ENCODE data around the gene PCSK7. TPM values are rescaled to one million over a fixed set of nuclear protein-coding genes. Genes with fewer than 3 reads are reported as not detected.
"Not testable (repeated sequence)": the region's sequence is repeated elsewhere in the genome, so short reads cannot be mapped to it uniquely, and the experiment has no call there.

PCSK7 gene
- total RNA-seq, 1 donor from 2014 or later: 63.8 TPM

DNA sequence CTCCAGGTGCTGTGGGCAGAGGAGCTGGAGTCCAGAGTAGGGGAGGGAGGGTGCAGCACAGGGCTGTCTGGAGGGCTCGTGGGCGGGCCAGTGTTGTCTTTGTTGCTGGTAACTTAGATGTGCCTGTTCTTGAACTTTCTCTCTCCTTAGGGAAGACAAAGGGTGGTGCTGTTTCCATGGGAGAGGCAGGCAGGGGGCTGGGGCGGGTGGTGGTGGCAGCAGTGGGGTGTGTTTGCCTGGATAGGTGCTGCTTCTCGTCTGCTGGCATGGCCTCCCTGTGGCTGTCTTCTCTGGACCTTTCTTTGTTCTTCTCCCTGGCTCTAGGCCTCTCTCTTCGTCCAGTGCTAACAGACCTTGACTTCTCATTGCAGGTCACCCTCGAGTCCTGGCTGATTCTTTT is 44.9 kb downstream of the PCSK7 start:
- H3K36me3 ChIP-seq: peaks cover 2 to 55% of the 10 kb centered on the region in 2 donors
- no peaks in the 10 kb centered on the region for H3K27me3 ChIP-seq
- TF ChIP-seq POLR2A (IDR thresholded peaks at IDR 0.05) (no peak), CTCF (IDR thresholded peaks at IDR 0.05) (no peak), POLR2AphosphoS5 (IDR thresholded peaks at IDR 0.05; ENCODE audit: insufficient read depth in 1 of 2, low read depth in 1 of 2) (no peak)
- no peaks in the 10 kb centered on the region for H3K4me1 ChIP-seq
- intact Hi-C loops (cut with DNase I): no loop called here
- DNase-seq (ENCODE audit: extremely low spot score in 2 of 2): no peak
- H3K9me3 ChIP-seq: no peaks in the 10 kb centered on the region
- no peak overlapping the region for H3K4me3 ChIP-seq
- H3K27ac ChIP-seq: no peak overlapping the region

- Histone ChIP-seq H3K27me3 (no peaks in the 10 kb centered on the region), H3K27ac (no peak overlapping the region), H3K4me3 (no peak overlapping the region), H3K9me3 (no peaks in the 10 kb centered on the region), H3K4me1 (peaks cover 5% of the 10 kb centered on the region), H3K36me3 (peaks cover 0 to 55% of the 10 kb centered on the region in 2 donors)
- DNase-seq (ENCODE audit: extremely low spot score in 2 of 2): no peak
- intact Hi-C loops (cut with DNase I): no loop called here
- TF ChIP-seq POLR2AphosphoS5 (IDR thresholded peaks at IDR 0.05; ENCODE audit: insufficient read depth in 1 of 2, low read depth in 1 of 2): no peak
- no peak for TF ChIP-seq POLR2A (IDR thresholded peaks at IDR 0.05)
- no peak for TF ChIP-seq CTCF (IDR thresholded peaks at IDR 0.05)
Measured at GRCh38 chr11:117186431-117186761, 45.5 kb downstream of the PCSK7 start.

DNA sequence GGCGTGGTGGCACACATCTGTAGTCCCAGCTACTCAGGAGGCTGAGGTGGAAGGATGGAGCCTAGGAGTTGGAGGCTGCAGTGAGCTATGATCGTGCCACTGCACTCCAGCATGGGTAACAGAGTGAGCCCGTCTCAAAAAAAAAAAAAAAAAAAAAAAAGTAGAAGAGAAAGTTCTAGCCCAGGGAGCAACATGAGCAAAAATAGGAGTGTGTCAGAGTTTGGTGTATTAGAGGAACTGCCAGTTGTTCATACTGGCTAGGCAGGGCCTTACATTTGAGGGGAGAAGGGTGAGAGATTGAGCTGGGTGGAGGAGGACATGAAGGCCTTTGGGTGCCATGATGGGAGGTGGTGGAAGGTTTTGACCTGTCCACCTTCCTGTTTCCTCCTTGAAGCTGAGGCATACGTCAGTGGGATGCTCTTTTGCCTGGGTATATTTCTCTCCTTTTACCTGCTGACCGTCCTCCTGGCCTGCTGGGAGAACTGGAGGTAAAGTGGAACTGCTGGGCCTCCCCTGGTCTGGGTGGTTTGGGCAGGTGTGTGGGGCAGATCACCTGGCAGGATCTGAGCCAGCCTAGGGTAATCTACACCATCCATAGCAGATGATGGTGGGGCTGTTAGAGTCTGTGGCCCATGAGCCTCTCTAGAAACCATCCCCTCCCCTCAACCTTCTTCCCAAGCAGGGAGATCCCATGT is 46.0 kb downstream of the PCSK7 start:
- intact Hi-C loops (cut with DNase I): no loop called here
- Histone ChIP-seq H3K27ac (no peak overlapping the region), H3K27me3 (no peaks in the 10 kb centered on the region), H3K36me3 (peaks cover 0 to 55% of the 10 kb centered on the region in 2 donors), H3K4me1 (peaks cover 10% of the 10 kb centered on the region), H3K4me3 (no peak overlapping the region), H3K9me3 (no peaks in the 10 kb centered on the region)
- no peak for DNase-seq (ENCODE audit: extremely low spot score in 2 of 2)
- TF ChIP-seq CTCF (IDR thresholded peaks at IDR 0.05) (no peak), POLR2A (IDR thresholded peaks at IDR 0.05) (no peak), POLR2AphosphoS5 (IDR thresholded peaks at IDR 0.05; ENCODE audit: insufficient read depth in 1 of 2, low read depth in 1 of 2) (no peak)

DNA sequence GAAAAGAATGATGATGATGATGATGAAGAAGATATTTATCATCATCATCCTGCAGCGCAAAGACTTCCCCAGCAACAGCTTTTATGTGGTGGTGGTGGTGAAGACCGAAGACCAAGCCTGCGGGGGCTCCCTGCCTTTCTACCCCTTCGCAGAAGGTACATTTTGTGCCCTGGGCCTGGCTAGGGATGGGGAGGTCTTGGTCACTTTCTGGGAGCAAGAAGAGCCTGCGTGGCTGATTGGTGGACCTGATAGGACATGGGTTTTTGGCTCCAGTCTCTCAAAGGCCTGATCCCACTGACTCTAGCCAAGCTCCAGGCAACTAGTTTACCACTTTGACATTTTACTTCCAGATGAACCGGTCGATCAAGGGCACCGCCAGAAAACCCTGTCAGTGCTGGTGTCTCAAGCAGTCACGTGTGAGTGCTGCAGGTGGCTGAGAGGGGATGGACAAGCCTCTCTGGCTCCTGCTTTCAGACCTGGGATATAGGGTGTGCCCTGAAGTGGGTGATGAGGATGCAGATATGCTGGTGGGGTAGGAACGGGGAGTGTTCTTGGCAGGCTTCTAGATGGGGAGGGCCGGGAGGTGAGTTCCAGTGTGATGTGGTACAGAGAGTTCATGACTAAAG is 48.0 kb downstream of the PCSK7 start:
- peaks cover 27% of the 10 kb centered on the region for H3K4me1 ChIP-seq
- no peaks in the 10 kb centered on the region for H3K9me3 ChIP-seq
- peaks cover 0 to 36% of the 10 kb centered on the region in 2 donors for H3K36me3 ChIP-seq
- DNase-seq (ENCODE audit: extremely low spot score in 2 of 2): peak; percentile 70 to 94
- intact Hi-C loops (cut with DNase I): no loop called here
- TF ChIP-seq CTCF (IDR thresholded peaks at IDR 0.05) (no peak), POLR2A (IDR thresholded peaks at IDR 0.05) (no peak), POLR2AphosphoS5 (IDR thresholded peaks at IDR 0.05; ENCODE audit: insufficient read depth in 1 of 2, low read depth in 1 of 2) (peak in 1 of 2 donors; percentile 15)
- H3K27ac ChIP-seq: no peak overlapping the region
- no peak overlapping the region for H3K4me3 ChIP-seq
- H3K27me3 ChIP-seq: no peaks in the 10 kb centered on the region

DNA sequence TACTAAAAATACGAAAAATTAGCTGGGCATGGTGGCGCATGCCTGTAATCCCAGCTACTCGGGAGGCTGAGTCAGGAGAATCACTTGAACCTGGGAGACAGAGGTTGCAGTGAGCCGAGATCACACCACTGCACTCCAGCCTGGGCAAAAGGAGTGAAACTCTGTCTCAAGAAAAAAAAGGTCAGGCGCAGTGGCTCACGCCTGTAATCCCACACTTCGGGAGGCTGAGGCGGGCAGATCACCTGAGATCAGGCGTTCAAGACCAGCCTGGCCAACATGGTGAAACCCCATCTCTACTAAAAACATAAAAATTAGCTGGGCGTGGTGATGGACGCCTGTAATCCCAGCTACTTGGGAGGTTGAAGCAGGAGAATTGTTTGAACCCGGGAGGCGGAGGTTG is 48.7 kb downstream of the PCSK7 start:
- DNase-seq (ENCODE audit: extremely low spot score in 2 of 2): not testable (repeated sequence)

More for the DNA sequence above, 48.7 kb downstream of the PCSK7 start:
- H3K4me3 ChIP-seq; intact Hi-C loops (cut with DNase I); H3K27me3 ChIP-seq; H3K9me3 ChIP-seq; H3K27ac ChIP-seq: not testable (repeated sequence)
- Histone ChIP-seq H3K4me1 (peaks cover 30% of the 10 kb centered on the region), H3K36me3 (peaks cover 0 to 32% of the 10 kb centered on the region in 2 donors)
